Embryonic facial prominence (tissue), 1 donor: ENCODE measurements around the gene CYP2W1.
"Not testable (repeated sequence)": the region's sequence is repeated elsewhere in the genome, so short reads cannot be mapped to it uniquely, and the experiment has no call there.

Experiments
- DNase-seq: peaks from one replicate; pipeline ENCODE4 v3.0.0-alpha.2; 2016; ENCODE audit errors: extremely low spot score

Gene CYP2W1

GRCh38 chr7:1028044-1028770 is 45.2 kb downstream of the CYP2W1 start:
- DNase-seq, result peak; percentile 44

GRCh38 chr7:1028775-1029636 is 46.0 kb downstream of the CYP2W1 start:
- DNase-seq, result peak; percentile 71

- DNase-seq, result no peak
Observed at GRCh38 chr7:1029637-1030443, 46.9 kb downstream of the CYP2W1 start.

- DNase-seq, result no peak
Observed at GRCh38 chr7:1030444-1031070, 47.6 kb downstream of the CYP2W1 start.

GRCh38 chr7:1031716-1032455 is 48.9 kb downstream of the CYP2W1 start:
- DNase-seq, result no peak

- no peak for DNase-seq
Observed at GRCh38 chr7:1032536-1033181, 49.7 kb downstream of the CYP2W1 start.

- DNase-seq, result no peak
Observed at GRCh38 chr7:1033546-1034145, 50.7 kb downstream of the CYP2W1 start.

- DNase-seq, result not testable (repeated sequence)
Observed at GRCh38 chr7:1034769-1035168, 51.8 kb downstream of the CYP2W1 start.

GRCh38 chr7:1036164-1036928 is 53.4 kb downstream of the CYP2W1 start:
- not testable (repeated sequence) for DNase-seq
